Amygdala (tissue), 56 donors: ENCODE results near the gene DHX35.
"Not testable (repeated sequence)": the region's sequence is repeated elsewhere in the genome, so short reads cannot be mapped to it uniquely, and the experiment has no call there.

Experiments used
- DNase-seq, 56 donors: peaks; one replicate each; lab custom pipeline; 2025; lab: John Stamatoyannopoulos, UW

Gene DHX35

DNA sequence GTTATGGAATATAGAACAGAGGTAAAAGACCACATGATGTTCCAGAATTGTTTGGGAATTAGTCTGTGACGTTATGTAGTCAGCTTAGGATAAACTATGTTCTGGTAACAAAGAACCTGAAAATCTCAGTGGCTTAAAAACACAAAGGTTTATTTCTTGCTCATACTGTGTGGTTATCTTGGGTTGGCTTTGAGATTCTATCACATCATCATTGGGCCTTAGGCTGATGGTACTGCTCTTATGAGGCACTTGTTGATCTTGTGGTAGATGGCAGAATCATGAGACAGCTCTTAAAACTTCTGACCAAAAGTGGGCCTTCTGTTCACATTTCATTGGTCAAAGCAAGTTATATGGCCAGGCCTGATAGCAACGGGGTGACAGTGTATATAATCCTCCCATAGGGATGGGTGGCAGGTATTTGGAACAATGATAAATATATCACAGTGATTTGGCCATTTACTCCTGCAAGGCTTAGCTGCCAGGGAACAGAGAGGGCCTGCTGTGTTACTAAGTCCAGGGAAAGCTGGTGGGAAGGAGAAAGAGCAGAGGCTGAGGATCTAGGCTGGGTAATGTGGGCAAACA, 13.5 kb downstream of the DHX35 start:
- no peak for DNase-seq

DNA sequence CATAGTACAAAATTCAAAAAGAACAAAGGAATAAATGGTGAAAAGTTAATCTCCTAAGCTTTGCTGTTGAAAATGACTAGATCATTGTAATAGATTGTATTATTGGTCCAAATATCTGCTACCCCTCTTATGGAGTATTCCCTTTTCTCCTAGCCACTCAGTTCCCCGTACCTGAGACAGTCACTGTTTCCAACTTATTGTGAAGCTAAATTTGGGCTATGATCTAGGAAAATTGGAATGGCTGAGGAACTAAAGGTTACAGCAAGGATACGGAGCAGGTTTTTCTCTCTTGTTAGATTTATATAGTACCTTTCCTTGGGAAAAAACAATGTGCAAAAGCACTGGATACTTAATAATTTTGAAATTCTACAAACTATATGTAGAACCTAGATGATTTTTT, 17.3 kb downstream of the DHX35 start:
- DNase-seq: no peak

DNA sequence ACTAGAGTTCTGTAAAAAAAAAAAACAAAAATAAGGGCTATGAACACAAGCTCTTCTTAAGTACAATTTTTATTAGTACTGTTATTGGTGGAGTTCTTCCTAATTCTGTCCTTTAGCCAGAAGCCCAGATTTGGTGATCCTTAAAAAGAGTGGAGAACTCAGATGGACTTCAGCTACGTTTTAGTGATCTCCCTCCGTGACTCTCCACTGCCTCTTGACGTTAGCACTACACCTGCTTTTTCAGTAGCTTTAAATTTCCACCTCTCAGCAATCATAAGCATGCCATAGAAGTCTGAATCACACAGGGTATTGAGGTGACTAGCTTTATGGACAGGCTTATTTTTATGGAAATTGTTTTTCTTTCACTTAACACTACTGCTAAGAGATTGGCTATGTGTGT, 17.7 kb downstream of the DHX35 start:
- DNase-seq: no peak

DNA sequence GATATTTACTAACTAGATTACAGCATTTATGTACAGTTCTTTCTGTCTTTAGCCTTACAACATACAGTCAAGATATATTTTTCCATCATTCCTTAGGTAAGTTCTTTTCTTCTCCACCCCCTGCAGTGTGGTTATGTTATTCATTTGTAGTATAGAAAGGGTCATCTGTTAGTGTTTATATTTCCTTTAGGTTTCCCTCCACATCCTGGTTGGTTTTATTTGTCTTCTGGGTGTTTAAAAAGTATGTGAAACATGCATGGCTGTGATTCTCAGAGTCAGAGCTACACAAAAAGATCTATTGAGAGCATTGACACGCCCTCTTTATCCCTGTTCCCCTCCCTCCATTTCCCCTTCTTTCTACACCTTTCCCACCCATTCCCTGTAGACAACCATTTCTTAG, 20.1 kb downstream of the DHX35 start:
- DNase-seq: no peak

DNA sequence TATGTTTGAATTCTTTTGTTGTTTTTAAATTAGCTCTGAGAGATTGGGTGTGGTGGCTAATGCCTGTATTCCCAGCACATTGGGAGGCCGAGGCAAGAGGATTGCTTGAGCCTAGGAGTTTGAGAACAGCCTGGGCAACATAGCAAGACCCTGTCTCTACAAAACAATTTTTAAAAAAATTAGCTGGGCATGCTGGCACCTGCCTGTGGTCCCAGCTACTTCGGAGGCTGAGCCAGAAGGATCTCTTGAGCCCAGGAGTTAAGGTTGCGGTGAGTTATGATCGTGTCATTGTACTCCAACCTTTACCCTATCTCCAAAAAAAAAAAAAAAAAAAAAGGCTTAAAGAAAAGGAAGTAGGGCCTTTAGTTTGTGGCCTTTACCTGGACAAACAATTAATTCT, 22.9 kb downstream of the DHX35 start:
- DNase-seq: no peak

DNA sequence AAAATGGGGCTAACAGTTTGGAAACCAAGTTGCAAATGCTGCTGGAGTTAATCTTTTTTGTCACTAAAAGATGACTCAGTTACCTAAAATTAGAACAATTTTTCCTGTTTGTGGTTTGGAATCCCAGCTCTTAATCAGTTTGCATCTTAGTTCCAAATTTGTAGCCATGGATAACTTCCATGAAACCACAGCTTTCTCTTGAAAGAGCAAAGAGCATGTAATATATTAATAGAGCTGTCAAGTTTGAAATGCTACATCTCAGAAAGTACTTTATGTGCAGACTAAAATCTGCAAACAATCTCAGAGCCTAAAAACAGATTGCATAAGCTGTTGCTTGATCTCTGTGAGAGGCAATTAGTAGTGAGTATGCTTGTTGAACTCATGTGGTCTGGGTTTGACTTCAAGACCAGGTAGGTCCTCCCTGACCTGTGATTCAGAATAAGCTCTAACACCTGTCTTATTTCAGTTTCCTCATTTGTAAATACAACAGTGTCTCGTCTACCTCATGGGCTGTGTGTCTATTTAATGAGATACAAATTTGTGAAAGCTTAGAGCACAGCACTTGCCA, 23.5 kb downstream of the DHX35 start:
- DNase-seq: no peak

DNA sequence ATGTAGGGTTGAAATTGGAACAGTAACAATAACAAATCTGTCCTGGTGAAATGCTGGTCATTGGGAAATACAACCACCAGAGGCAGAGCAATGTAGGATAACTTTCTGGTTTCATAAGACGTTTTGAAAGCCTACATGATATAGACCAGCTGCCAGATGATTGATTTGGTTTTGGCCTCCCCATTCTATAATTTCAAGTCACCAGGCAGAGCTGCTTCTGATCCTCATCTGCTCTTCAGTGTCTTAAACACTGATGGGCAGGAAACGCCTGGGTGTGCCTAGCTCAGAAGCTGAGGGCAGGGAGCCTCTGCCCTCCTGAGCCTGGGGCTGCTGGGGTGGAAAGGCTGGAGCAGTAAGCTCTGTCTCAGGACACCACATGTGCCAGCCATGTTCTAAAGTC, 24.5 kb downstream of the DHX35 start:
- DNase-seq: no peak

DNA sequence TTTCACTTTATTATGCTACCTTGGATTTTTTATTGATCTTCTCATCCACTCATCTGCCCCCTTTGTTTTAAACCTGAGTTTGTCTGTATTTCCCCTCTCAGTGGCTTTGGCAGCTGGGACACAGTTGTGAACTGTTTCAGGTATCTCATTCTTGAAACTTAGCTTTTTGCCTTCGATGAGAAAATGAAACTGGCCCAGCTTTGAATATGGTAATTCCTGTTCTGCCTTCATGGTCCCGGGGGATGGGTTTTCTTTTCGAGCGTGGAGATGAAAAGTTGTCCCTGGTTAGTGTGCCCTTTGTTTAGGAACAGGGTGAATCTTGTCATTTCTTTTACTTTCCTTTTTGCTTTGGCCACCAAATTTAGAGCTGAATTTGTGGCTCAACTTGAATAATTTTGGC, 25.6 kb downstream of the DHX35 start:
- no peak for DNase-seq

DNA sequence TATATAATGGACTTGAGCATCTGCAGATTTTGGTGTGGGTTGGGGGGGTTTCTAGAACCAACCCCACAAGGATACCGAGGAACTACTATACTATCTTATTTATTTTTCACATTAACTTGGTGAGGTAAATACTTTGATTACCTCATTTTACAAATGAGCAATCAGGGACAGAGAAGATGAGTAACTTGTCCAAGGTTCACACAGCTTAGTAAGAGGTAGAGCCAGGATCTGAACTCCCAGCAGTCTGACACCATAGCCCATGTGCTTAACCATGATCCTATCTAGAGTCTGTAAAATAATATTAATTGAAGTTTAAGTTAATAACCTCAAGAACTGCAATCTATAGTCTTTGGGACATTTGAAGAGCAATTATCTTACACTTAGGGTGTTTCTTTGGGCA, 28.6 kb downstream of the DHX35 start:
- no peak for DNase-seq

DNA sequence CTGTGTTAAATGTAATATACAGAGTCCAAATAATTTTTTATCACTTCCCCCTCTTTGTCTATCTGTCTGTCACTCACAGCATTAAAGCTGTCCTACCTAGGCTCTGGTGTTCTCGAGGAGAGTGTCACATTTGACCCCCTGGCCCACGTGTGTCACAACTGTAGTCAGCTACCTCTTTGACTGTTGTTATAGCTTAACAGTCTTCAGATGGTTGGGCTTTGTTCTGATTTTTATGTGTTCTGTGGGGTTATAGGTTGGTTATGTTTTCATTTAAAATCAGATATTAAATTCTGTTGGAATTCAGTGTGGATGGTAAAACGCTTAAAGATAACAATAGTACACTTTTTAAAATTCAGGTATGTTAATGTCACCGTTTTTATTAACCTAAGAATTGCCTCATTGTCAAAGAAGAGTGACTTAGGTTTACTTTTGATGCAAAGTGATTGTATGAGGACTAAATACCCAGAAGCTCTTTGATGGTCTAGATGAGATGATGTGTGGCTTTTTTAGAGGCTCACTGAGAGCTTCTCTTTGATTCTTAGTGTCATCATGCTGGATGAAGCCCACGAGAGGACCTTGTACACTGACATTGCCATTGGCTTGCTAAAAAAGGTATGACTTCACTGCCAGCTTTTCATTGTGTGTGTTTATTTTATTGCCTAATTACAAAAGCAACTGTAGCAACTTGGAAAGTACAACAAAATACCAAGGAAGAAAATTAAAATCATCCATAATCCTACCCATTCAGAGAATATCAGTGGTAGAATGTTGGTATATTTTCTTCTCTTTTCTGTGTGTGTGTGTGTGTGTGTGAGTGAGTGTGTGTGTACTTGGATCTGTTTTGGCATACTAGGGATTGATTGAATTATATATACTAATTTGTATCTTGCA, 29.9 kb downstream of the DHX35 start:
- DNase-seq: no peak

DNA sequence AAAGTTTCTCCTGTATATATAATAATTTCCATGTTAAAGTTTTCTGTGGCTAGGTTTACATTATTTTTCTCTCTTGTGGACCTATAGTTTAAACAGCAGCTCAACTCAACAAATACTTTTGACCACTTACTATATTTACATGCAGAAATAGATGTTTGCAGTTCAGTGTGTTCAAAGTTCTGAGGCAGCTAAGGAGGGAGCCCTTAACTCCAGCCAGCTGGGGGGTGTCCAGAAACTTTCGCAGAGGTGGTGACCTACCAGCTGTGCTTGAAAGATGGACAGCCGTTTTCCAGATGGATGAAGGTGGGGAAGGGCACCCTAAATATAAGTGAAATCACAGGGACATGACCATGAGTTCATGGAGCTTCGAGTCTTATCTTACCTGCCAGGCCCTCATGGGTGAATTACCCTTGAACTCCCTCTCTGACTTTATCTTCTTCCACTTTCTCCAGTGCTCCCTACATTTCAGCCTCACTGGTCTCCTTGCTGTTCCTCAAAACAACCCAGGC, 33.4 kb downstream of the DHX35 start:
- DNase-seq: no peak

DNA sequence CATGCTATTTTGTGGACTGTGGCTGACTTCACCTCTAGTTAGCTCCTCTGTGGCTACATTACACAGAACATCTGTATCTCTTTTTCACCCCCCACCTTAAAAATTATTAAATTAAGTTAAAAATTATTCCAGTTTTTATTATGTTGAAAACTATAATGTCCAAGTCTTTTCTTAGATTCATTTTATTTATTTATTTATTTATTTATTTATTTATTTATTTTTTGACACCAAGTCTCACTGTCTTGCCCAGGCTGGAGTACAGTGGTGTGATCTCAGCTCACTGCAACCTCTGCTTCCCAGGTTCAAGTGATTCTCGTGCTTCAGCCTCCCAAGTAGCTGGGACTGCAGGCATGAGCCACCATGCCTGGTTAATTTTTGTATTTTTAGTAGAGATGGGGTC, 34.7 kb downstream of the DHX35 start:
- not testable (repeated sequence) for DNase-seq

DNA sequence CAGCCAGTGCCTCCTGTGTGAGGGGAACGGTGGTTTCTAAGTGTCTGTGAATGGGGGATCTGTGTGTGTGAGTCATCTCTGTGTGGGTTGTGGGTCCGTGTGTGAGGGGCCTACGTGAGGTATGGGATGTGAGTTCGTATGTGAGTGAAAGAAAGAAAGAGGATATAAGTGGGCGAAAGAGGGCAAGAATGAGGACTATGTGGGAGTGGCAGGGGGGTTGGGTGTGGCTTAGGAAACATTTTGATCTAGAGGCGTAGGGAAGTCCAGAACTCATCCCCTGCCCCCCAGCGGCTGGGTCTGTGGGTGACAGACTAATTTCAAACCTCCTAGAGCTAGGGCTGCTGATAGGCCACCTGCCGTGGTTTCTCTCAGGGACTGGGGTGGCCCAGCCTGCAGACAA, 35.5 kb downstream of the DHX35 start:
- peak in 1 of 56 donors; percentile 5 for DNase-seq

DNA sequence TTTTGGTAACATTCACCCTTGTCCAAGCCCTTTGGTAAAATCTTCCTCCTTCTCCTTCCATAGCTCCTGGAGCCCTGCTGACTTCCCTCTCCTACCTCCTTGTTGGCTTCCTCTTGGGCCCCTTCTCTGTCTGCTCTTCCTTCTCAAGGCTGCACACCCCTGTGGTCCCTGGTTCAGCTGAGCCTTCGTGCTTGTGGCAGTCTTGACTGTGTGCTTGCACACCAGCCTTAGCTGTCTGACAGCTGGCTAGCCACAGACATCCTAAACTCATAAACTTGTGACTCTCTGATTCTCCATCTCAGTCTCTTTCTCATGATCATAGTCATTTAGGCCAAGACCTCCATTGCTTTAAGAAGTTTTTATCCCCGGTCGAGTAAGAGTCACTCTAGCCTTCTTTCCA, 37.1 kb downstream of the DHX35 start:
- DNase-seq: no peak

DNA sequence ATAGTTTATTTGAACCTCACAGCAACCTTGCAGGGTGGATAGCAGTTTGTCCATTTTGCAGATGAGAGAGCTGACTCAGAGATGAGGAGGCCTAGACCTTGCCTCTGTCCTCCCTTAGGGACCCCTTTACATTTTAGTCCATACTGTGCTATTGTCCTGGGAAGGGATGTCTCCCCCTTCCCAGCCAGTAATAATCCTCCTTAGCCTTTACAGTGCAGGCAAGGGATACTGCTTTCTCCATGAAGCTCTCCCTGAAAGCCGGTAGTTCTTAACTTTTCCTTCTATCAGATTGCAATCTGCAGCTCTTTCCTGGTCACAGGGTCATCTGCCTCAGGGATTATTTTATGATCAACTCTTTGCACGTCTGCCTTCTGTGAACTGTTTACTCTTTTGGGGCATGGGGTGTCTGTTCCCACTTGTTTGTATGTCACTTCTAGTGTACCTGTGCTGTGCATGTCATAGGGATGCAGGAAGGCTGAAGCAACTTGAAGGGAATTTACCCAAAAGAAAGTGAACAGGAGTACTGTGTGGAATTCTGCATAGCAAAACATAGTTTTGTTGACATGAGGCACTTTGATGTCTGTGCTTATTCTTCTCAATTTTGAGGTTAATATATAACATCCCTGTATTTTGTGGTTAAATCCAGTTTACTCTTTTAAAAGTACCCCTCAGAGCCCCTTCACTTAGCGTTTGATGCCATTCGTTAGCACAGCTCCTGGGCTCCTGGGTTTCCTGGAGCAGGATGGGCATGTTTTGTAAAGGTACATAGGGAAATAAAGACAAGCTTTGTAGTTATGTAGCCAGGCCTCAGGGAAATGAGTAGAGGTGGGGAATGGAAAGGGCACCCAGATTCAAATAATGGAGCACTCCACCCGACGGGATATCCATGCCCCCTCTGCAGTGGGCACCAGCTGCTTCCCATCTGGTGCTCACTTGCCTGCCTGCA, 38.1 kb downstream of the DHX35 start:
- no peak for DNase-seq

DNA sequence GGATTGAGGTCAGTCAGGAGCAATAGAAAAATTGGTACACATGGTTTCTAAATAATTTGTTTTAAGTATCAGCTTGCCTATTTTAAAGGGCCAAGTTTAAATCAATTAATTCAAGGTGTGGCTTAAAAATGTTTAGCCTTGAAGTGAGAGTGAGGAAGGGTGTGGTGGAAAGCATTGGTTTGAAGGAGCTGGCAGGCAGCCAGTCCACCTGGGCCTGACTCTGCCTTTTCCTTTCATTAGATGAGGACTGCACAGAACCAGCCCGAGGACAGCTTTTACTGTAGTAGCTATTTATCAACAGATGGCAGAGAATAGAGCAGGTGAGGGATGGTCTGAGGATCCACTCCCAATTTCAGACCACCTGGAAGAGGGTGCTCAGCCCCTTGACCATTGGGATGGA, 42.4 kb downstream of the DHX35 start:
- no peak for DNase-seq

DNA sequence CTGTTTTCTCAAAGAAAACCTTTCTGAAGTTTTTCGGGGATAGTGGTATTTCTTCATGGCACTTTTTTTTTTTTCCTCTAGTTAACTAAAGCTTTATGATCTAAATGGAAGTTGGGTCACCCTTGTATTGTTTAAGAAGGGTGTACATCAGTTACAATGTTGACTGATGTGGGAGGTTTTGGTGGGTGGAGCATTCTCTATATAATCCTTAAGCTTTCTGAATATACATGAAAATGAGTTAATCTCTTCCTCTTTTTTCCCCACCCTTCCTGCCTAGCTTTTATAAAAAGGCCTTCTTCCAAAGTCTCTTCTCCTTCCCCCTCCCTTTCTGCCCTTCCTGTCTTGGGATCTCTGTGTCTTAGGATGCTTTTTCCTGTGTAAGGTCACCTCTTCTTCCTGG, 47.2 kb downstream of the DHX35 start:
- DNase-seq: no peak

DNA sequence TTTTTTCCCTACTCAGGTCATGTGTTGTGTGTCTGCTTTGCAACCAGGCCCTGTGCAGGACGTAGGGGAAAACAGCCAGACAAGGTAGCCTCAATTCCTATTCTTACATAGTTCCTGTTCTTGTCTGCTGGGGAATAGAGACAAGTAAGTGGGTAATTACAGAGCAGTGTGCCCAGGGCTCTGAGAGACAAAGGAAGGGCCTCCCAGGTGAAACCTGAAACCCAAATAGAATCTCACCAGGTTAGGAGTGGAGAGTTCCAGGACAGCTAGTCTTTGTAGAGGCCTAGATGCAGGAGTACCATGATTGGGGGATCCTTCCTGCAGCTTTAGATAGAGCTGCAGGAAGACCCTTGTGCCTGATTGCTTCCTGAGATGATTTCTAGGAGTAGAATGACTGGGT, 48.4 kb downstream of the DHX35 start:
- no peak for DNase-seq

DNA sequence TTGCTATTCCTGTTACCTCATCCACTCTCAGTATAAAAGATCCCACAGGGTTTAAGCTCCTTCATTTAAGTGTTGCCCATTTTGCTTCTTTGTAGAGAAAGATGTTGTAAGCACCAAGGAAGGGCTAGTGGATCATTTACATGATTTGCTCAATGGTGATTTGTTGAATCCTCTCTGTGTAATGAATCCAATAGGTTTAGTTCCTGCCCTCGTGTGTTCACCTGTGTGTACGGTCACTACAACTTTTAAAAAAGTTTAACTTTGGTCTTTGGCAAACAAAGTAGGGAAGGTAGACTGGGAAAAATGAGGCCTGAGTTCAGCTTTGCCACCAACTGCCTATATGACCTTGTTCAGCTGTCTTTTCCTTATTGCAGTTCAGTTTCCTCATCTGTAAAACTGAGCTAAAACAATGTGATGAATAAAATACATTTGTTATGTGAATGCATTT, 51.5 kb downstream of the DHX35 start:
- DNase-seq: no peak

DNA sequence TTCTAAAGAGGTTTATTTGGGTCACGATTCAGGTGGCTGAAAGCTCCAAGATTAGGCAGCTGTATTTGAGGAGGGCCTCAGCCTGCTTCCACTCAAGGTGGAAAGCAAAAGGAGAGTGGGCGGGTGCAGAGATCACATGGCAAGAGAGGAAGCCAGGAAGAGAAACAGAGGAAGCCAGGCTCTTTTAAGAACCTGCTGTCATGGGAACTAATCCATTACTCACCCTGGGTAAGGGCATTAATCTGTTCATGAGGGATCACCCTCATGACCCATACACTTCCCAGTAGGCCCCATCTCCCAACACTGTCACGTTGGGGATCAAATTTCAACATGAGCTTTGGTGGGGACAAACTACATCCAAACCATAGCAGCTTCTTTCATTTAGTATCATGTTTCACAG, 53.9 kb downstream of the DHX35 start:
- DNase-seq: no peak

DNA sequence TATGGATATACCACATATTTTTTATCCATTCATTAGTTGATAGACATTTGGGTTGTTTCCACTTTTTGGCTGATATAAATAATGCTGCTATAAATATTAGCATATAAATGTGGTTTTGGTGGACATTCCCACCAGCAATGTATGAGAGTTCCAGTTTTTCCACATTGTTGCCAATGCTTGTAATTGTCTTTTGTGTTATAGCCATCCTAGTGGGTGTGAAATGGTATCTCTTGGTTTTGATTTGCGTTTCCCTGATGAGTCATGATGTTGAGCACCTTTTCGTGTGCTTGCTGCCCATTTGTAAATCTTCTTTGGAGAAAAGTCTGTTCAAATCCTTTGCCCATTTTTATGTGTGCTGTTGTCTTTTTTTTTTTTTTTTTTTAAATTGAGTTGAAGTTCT, 54.4 kb downstream of the DHX35 start:
- DNase-seq: no peak
